ENCODE measurements around the gene ADCY4.

ADCY4 gene

GRCh38 chr14:24284501-24285035 lies 50.3 kb downstream of the ADCY4 start:
- no peaks in the 10 kb centered on the region for H3K27me3 ChIP-seq (ENCODE audit: control insufficient read depth, insufficient read depth, low read length)
- H3K9ac ChIP-seq (ENCODE audit: low read length) = no peak overlapping the region
- H3K4me1 ChIP-seq (ENCODE audit: control insufficient read depth, low read depth, low read length) = no peaks in the 10 kb centered on the region
- peaks cover 2% of the 10 kb centered on the region for H3K36me3 ChIP-seq (ENCODE audit: control insufficient read depth, low read depth, low read length)
- no peak overlapping the region for H3K4me3 ChIP-seq (ENCODE audit: low read length)
- H3K27ac ChIP-seq (ENCODE audit: low read length) = no peak overlapping the region
- no peaks in the 10 kb centered on the region for H3K9me3 ChIP-seq (ENCODE audit: control insufficient read depth, low read depth, low read length)

- no peaks in the 10 kb centered on the region for H3K27me3 ChIP-seq (ENCODE audit: control insufficient read depth, insufficient read depth, low read length)
- no peaks in the 10 kb centered on the region for H3K36me3 ChIP-seq (ENCODE audit: control insufficient read depth, low read depth, low read length)
- H3K4me1 ChIP-seq (ENCODE audit: control insufficient read depth, low read depth, low read length) = no peaks in the 10 kb centered on the region
- no peaks in the 10 kb centered on the region for H3K9me3 ChIP-seq (ENCODE audit: control insufficient read depth, low read depth, low read length)
- no peak overlapping the region for H3K27ac ChIP-seq (ENCODE audit: low read length)
- no peak overlapping the region for H3K4me3 ChIP-seq (ENCODE audit: low read length)
- no peak overlapping the region for H3K9ac ChIP-seq (ENCODE audit: low read length)
Observed at GRCh38 chr14:24283796-24284460, 50.9 kb downstream of the ADCY4 start.

DNA sequence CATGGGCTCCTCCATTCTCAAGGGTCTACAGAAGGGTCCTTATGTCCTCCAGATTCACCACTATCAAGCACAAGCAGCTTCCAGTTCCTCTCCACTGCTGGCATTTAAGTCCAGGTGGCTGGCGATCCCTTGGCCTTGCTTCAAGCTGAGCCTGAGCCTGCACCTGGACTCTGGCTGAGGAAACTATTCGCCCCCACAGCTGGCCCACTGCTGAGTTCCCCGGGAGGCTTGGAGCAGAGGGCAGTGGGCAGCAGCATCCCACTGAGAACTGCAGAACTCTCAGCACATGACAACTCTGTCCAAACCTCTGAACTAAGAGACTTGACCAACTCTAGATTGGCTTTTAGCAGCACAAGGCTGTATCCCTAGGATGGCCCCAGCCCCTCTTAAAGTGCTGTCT lies 52.1 kb downstream of the ADCY4 start:
- H3K4me1 ChIP-seq (ENCODE audit: control insufficient read depth, low read depth, low read length) = no peaks in the 10 kb centered on the region
- H3K36me3 ChIP-seq (ENCODE audit: control insufficient read depth, low read depth, low read length) = no peaks in the 10 kb centered on the region
- no peaks in the 10 kb centered on the region for H3K27me3 ChIP-seq (ENCODE audit: control insufficient read depth, insufficient read depth, low read length)
- no peaks in the 10 kb centered on the region for H3K9me3 ChIP-seq (ENCODE audit: control insufficient read depth, low read depth, low read length)
- H3K9ac ChIP-seq (ENCODE audit: low read length) = no peak overlapping the region
- no peak overlapping the region for H3K27ac ChIP-seq (ENCODE audit: low read length)
- no peak overlapping the region for H3K4me3 ChIP-seq (ENCODE audit: low read length)

DNA sequence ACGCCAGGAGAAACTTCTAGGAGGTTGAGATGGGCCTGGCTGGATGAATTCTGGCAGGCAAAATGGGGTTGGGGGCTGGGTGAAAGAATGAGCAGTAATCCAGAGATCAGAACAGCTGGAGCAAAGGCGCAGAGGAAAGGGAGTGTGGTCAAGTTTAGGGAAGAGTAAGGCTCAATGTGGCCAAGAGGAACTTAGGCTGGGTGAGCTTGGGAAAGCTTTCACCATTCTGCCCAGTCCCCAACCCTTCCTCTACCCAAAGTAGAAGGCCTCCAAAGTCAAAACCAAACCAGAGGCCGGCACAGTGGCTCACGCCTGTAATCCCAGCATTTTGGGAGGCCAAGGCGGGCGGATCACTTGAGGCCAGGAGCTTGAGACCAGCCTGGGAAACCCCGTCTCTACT lies 53.2 kb downstream of the ADCY4 start:
- H3K9ac ChIP-seq (ENCODE audit: low read length) = no peak overlapping the region
- H3K9me3 ChIP-seq (ENCODE audit: control insufficient read depth, low read depth, low read length) = no peaks in the 10 kb centered on the region
- H3K27ac ChIP-seq (ENCODE audit: low read length) = no peak overlapping the region
- H3K4me3 ChIP-seq (ENCODE audit: low read length) = no peak overlapping the region
- no peaks in the 10 kb centered on the region for H3K27me3 ChIP-seq (ENCODE audit: control insufficient read depth, insufficient read depth, low read length)
- H3K36me3 ChIP-seq (ENCODE audit: control insufficient read depth, low read depth, low read length) = no peaks in the 10 kb centered on the region
- no peaks in the 10 kb centered on the region for H3K4me1 ChIP-seq (ENCODE audit: control insufficient read depth, low read depth, low read length)

GRCh38 chr14:24280797-24281460 lies 53.9 kb downstream of the ADCY4 start:
- Histone ChIP-seq H3K9ac (ENCODE audit: low read length) (no peak overlapping the region), H3K4me1 (ENCODE audit: control insufficient read depth, low read depth, low read length) (no peaks in the 10 kb centered on the region)

DNA sequence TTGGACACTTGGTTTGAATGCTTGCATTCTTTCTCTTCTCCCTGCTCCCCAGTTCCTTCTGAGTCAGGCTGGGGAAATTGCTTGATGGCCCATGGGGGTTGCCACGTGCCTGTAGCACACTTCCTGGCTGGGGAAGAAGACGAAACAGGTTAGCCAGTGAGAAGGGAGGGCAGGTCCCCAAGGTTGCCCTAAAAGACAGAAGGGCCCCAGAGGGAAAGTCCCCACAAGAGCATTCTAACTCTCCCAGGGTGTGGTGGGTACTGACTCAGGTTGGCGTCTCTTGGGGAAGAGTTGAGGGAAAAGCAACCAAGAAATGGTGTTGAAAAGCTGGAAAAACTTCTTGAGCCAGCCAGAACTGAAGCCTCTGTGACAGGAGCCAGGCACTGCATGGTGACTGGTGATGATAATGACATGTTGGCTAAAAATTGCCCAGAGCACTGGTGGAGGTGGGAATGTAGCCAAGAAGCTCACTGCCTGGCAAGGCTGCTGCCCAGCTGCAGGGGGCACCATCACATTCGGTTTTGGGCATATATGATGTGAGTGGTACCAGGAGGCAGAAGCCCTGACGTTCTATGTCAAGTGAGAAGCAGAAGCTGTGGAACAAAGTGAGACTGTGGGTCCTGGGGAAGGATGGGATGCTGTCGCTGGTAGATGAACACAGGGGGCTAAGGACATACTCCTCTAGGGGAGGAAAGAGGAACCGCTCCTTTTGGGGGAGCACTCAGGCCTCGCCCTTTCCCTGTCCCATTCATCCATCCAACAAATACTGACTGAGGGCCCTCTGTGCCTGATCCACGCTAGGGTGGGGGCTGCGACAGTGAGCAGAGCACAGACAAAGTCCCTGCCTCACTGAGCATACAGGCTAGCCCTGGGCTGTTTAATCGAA lies 55.3 kb downstream of the ADCY4 start:
- Histone ChIP-seq H3K9me3 (ENCODE audit: control insufficient read depth, low read depth, low read length) (no peaks in the 10 kb centered on the region), H3K4me1 (ENCODE audit: control insufficient read depth, low read depth, low read length) (no peaks in the 10 kb centered on the region), H3K4me3 (ENCODE audit: low read length) (no peak overlapping the region), H3K9ac (ENCODE audit: low read length) (no peak overlapping the region), H3K27ac (ENCODE audit: low read length) (no peak overlapping the region), H3K27me3 (ENCODE audit: control insufficient read depth, insufficient read depth, low read length) (no peaks in the 10 kb centered on the region), H3K36me3 (ENCODE audit: control insufficient read depth, low read depth, low read length) (no peaks in the 10 kb centered on the region)

More at GRCh38 chr14:24280797-24281460, 53.9 kb downstream of the ADCY4 start:
- Histone ChIP-seq H3K9me3 (ENCODE audit: control insufficient read depth, low read depth, low read length) (no peaks in the 10 kb centered on the region), H3K27ac (ENCODE audit: low read length) (no peak overlapping the region), H3K27me3 (ENCODE audit: control insufficient read depth, insufficient read depth, low read length) (no peaks in the 10 kb centered on the region), H3K4me3 (ENCODE audit: low read length) (no peak overlapping the region), H3K36me3 (ENCODE audit: control insufficient read depth, low read depth, low read length) (no peaks in the 10 kb centered on the region)

DNA sequence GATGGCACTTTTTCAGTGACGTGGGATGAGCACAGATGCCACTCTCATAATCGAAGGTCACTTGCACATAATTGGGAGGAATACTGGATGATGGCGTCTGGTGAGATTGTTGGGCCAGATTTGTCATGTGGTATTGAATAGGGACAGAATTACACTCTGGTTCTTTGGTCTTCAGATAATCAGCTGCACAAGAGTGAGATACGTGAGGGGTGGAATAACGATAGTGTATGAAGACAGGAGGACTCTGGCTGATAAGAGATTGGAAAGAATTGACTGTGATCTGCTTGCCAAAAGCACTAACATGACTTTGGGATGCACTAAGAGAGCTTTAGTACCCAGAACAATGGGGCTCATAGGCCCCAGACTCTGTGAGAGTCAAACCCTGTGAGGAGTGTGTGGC lies 56.4 kb downstream of the ADCY4 start:
- Histone ChIP-seq H3K4me1 (ENCODE audit: control insufficient read depth, low read depth, low read length) (no peaks in the 10 kb centered on the region), H3K36me3 (ENCODE audit: control insufficient read depth, low read depth, low read length) (no peaks in the 10 kb centered on the region), H3K9ac (ENCODE audit: low read length) (no peak overlapping the region), H3K4me3 (ENCODE audit: low read length) (no peak overlapping the region), H3K27ac (ENCODE audit: low read length) (no peak overlapping the region), H3K9me3 (ENCODE audit: control insufficient read depth, low read depth, low read length) (no peaks in the 10 kb centered on the region), H3K27me3 (ENCODE audit: control insufficient read depth, insufficient read depth, low read length) (no peaks in the 10 kb centered on the region)

DNA sequence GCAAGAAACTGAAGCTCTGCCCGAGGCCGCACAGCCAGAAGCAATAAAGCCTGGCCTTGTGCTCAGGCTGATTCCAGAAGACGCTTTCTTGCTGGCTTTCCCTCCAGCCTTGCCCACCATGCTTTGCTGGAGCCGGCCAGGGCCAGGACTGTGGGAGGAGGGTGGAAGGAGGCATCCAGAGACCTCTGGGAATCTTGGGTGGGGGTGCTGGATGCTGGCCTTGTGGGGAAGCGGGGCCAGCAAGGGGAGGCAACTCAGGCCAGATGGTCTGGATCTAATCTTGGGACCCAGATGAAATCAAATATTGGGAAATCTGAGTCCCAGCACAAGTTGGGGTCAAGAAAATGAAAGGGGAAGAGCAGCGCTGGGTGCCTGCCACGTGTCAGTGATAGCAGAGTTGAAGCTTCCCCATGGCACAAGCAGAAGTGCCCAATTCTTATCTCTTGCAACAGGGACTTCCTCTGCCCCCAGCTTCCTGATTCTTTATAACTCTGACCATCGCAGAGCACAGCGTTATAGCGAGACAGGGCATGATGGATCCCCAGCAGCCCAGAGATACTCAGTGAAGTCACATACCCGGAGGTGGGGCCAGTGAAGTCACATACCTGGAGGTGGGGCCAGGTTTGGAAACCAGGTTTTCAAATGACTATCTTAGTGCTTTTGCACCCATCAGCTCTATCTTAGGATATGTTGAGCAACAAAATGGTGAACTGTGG lies 57.1 kb downstream of the ADCY4 start:
- Histone ChIP-seq H3K4me1 (ENCODE audit: control insufficient read depth, low read depth, low read length) (no peaks in the 10 kb centered on the region), H3K27ac (ENCODE audit: low read length) (no peak overlapping the region), H3K4me3 (ENCODE audit: low read length) (no peak overlapping the region), H3K27me3 (ENCODE audit: control insufficient read depth, insufficient read depth, low read length) (no peaks in the 10 kb centered on the region), H3K9me3 (ENCODE audit: control insufficient read depth, low read depth, low read length) (no peaks in the 10 kb centered on the region), H3K36me3 (ENCODE audit: control insufficient read depth, low read depth, low read length) (no peaks in the 10 kb centered on the region), H3K9ac (ENCODE audit: low read length) (no peak overlapping the region)

DNA sequence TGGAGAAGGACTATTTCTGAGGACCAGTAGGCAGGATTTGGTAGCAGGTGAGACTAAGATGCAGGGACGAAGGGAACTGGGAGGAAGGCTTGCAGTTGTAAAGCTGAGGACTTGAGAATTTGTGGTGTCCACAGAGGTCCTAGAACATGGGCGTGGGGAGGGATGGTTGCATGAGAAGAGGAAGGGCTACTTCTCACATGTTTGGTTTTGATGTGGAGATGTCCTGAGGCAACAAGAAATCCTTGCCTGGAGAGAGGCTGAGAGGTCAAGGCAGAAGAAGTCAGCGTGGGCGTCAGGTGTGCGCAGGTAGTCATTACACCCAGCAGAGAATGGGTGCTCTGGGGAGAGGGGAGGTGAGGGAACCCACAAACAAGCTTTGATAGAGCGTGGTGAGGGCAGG lies 57.8 kb downstream of the ADCY4 start:
- H3K27ac ChIP-seq (ENCODE audit: low read length) = no peak overlapping the region

DNA sequence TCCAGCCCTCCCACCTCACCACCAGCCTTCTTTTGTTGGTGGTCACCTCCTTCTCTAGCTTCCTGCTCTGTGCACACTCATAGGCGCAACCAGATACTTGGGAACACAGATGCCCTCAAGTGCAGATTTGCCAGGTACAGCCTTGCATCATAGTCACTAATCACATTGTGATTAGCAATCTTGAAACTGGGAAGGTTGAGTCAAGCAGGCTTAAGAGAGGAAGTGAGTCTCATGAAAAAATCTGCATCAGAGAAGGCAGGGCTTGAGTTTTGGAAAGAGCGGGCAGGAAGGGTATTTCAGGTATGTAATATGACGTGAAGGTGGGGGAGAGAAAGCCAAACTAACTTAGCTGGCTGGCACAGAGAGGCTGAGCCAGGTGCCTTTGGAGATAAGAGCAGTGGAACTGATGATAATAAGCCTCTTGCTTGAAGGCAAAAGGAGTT lies 60.7 kb downstream of the ADCY4 start:
- H3K27me3 ChIP-seq (ENCODE audit: control insufficient read depth, insufficient read depth, low read length) = no peaks in the 10 kb centered on the region
- H3K4me3 ChIP-seq (ENCODE audit: low read length) = no peak overlapping the region
- no peaks in the 10 kb centered on the region for H3K9me3 ChIP-seq (ENCODE audit: control insufficient read depth, low read depth, low read length)
- no peaks in the 10 kb centered on the region for H3K4me1 ChIP-seq (ENCODE audit: control insufficient read depth, low read depth, low read length)
- no peak overlapping the region for H3K9ac ChIP-seq (ENCODE audit: low read length)
- H3K27ac ChIP-seq (ENCODE audit: low read length) = no peak overlapping the region
- H3K36me3 ChIP-seq (ENCODE audit: control insufficient read depth, low read depth, low read length) = no peaks in the 10 kb centered on the region

More for the DNA sequence above, 57.8 kb downstream of the ADCY4 start:
- no peaks in the 10 kb centered on the region for H3K27me3 ChIP-seq (ENCODE audit: control insufficient read depth, insufficient read depth, low read length)
- no peak overlapping the region for H3K9ac ChIP-seq (ENCODE audit: low read length)
- no peaks in the 10 kb centered on the region for H3K36me3 ChIP-seq (ENCODE audit: control insufficient read depth, low read depth, low read length)
- no peaks in the 10 kb centered on the region for H3K4me1 ChIP-seq (ENCODE audit: control insufficient read depth, low read depth, low read length)
- H3K9me3 ChIP-seq (ENCODE audit: control insufficient read depth, low read depth, low read length) = no peaks in the 10 kb centered on the region
- no peak overlapping the region for H3K4me3 ChIP-seq (ENCODE audit: low read length)
